ENCODE results near the gene PXMP4.

Gene PXMP4

DNA sequence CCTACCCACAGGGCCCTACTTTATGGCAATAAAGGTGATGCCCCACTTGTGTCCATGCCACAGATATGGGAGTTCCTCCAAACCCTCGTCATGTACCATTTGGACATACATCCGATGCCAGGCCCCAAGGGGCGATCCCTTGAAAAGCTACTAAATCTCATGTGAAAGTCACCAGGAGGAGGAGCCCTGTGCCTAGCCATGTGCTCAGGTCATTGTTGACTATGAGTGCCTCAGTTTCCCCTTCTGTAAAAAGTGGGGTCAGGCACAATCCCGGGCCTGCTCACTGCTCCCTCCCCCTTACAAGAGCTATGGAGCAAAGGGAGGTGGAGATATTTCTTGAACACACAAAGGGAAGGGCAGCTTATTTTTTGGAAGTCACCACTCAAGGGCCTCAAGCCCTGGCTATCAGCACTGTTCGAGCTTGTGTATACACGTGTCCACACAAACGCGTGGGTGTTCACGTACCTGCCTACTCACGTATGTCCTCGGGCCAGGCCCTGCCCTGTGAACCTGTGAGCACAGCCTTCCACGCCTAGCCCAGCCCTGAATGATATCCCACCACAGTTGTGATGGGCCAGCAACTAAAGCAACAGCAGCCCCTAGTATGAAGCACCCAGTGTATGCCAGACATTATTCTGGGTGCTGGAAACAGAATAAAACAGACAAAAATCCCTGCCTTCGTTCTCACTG lies 51.5 kb downstream of the PXMP4 start:
- DNase-seq (ENCODE audit: low read depth), result no peak

DNA sequence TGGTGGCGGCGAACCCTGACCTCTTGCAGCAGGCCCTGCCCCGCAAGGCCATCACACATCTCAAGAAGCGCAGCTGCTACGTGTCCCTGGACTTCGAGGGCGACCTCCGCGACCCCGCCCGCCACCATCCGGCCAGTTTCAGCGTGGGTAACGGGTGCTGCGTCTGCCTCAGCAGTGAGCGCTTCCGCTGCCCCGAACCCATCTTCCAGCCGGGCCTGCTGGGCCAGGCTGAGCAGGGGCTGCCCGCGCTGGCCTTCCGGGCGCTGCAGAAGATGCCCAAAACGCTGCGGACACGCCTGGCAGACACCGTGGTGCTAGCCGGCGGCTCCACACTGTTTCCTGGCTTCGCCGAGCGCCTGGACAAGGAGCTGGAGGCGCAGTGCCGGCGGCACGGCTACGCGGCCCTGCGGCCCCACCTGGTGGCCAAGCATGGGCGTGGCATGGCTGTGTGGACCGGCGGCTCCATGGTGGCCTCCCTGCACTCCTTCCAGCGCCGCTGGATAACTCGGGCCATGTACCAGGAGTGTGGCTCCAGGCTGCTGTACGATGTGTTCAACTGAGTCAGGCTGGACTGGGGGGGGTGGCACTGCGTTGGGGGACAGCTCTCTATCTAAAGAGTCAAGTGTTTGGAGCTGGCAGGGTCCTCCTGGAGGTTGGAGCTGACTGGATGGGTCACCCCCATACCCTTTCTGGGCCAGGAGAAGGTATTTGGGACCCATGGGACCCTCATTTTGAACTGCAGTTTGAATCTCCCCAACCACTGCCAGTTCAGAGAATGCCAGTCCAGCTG lies 52.2 kb downstream of the PXMP4 start:
- no peak for DNase-seq (ENCODE audit: low read depth)

DNA sequence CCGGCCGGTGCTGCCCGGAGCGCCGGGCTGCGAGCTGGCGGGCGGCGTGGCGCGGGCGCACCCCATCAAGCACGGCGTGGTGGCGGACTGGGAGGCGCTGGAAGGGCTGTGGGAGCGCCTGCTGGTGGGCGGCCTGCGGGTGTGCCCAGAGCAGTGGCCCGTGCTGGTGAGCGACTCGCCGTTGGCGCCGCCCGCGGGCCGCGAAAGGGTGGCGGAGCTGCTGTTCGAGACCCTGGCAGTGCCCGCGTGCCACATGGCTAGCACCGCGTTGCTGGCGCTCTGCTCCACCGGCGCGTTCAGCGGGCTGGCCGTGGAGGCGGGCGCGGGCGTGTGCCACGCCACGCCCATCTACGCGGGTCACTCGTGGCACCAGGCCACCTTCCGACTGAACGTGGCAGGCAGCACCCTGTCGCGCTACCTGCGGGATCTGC lies 52.9 kb downstream of the PXMP4 start:
- DNase-seq (ENCODE audit: low read depth), result no peak

DNA sequence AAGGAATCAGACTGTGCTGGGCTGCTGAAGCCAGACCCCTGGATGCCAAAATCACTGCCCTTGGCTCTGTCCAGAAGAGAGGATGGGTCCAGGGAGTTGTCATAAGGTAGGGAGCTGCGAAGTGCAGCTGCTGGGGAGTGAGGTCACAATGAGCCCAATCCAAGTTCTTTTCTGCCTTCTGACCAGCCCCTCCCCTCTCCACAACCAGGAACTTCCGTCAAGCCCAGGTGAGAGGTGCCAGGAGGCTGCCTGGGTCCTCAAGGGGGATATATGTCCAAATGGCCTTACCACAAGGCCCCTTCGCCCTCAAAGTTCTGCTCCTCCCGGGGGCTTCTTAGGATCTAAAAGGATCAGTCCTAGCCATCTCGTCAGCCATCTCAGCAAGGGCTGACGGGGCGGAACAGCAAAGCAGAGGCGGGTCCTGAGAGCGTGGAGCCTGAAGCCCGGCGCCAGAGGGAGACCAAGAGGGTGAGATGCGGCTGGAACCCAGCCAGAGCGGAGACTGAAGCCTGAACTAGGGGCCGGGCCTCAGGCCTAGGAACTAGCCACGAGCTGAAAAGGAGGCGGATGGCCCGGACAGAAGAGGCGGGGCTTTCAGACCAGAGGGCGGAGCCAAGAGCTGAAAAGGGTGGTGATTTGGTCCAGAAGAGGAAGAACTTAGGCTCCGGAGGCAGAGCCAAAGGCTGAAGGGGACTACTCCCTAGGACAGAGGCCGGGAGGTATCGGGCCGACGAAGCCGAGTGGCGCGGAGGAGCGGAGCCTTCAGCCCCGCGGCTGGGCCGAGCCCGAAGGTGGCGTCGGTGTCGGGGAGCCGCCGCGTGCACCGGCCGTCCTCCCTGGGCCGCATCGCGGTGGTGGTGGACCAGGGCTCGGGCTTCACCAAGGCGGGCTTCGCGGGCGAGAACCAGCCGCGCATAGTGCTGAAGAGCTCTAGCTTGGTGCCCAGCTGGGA lies 53.5 kb downstream of the PXMP4 start, which contains the start of gene ACTL10:
ACTL10 (plus strand) TSS at position 651 of the 952 bp plus-strand sequence. CDS start 555 bp downstream, outside the sequence.
- DNase-seq (ENCODE audit: low read depth), result peak; percentile 93

GRCh38 chr20:33664762-33665144 lies 55.4 kb downstream of the PXMP4 start:
- DNase-seq (ENCODE audit: low read depth), result no peak

DNA sequence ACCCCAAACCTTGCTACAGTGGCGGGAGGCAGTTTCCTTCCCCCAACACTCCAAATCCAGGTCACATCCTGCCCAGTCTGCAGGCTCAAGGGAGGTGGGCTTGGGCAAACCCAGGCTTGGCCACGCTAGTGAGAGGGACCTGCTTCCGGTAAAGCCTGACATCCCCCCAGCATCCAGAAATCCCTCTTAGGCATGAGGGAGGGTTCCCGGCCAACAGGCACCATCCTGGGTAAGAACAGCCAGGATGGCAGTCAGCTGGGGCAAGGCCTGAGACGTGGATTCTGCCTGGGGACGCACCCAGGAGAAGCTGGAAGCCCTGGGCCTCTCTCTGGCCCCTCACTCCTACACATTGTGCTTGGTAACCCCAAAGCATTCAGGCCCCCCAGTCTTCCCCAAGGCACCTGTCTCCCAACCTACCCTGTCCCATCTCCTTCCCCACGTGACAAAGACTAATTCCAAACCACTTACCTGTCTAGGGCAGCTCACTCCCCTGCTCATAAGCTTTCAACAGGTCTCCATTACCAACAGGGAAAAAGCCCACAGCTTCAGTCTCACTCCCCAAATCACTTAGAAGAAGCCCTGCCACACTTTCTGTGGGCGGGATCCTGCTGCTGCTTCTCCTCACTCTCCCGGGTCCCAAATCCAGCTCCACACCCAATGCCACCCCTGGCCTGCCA lies 55.9 kb downstream of the PXMP4 start:
- DNase-seq (ENCODE audit: low read depth), result no peak

DNA sequence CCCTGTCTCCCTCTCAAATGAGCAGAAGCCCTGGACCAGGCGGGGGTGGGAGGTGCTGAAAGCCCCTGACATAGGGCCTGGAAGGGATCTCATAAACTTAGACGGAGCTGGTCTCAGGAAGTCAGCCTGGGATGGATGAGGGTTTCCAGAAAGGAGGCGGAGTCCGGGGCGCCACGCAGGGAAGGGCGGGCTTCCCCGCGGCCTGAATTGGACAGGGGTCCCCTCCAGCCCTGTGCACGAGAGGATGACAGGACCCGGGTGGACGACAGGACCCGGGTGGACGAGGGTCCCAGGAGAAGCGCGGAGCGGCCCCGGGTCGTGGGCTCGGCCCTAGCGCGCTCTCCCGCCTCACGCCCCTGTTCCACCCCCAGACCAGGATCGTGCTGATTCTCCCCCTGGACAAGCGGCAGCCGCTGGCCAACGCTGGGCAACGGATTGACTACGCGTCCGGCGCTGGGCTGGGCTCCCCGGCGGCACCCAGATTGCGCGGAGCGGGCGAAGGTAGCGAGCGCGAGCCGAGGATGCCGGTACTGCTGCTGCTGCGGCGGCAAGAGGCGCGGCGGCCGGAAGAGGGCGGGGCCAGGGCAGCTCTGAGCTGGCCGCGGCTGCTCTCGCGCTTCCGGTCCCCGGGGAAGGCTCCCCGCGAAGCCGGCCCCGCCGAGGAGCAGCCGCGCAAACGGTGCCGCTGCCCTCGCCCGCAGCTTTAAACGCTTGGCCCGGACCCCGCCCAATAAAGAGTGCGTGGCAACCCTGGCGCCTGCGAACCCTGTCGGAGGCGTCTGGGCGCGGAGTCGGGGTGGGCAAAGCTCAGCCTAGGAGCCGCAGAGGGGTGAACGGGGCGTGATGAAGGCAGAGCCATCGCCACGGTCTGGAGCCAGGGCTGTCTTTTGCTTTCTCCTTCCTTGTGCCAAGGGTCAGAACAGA lies 56.7 kb downstream of the PXMP4 start:
- no peak for DNase-seq (ENCODE audit: low read depth)

- DNase-seq (ENCODE audit: low read depth), result no peak
These were observed 57.9 kb downstream of the PXMP4 start, which contains the start of gene C20orf144 for GRCh38 chr20:33662172-33662571. Gene C20orf144 (plus strand): TSS chr20:33662327. CDS start chr20:33662346, 19 bp downstream.

- DNase-seq (ENCODE audit: low read depth), result no peak
These were observed 59.4 kb downstream of the PXMP4 start for GRCh38 chr20:33660685-33661058.

DNA sequence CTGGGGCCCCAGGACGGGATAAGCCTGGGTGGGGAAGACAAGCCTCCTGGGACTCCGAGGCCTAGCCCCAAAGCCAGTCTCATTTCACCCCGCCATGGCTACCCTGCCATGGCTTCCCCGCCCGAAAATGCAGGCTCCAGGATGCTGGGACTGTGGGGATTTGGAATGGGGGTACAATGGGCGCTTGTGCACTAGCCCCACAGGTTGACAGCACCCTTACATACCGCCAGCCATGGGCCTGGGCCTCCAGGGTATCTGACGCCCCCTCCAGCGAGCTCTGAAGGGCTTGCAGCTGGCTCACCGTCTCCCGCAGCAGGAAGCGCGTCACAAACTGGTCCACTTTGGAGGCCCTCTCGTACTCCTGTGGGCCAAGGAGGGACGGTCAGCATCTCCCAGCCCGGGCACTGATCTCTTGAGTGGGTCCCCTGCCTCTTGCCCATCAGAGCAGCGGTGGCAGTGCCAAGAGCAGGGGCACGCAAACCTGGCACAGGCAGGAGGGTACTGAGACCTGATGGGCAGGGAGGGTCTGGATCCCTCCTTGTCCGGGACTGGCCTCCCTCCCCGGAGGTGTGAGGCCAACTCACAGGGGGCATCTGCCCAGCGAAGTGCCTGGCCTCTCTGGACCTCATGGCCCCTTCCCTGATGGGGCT lies 60.0 kb downstream of the PXMP4 start:
- no peak for DNase-seq (ENCODE audit: low read depth)

DNA sequence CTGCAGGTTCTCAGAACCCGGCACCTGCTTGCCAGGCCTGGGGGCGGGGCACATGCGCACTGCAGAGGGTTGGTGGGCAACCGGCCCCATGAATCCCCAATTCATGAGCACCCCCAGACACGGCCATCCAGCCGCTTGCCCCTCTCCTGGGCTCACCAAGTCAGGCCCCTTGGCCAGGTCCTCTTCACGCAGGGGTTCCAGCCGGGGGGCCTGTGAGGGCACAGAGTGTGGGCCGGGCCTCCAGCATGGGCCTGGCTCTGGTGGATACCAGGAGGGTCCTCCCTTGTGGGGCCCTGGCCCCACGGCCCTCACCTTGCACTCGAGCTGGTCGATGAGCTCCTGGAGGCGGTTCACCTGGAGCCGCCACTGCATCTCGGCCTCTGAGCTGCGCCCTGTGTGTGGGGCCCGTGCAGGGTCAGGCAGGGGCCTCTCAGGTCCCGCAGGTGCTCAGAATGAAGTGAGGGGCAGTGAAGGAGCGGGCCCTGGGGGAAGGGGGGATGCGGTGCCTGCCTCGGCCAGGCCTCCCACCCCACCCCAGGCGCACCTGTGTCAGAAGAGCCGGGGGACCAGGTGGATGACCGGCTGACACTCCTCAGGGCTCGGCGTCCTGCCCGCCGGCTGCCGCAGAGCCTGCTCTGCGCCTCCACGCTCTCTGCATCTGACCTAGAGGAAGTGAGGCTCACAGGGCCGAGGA lies 60.6 kb downstream of the PXMP4 start:
- no peak for DNase-seq (ENCODE audit: low read depth)

GRCh38 chr20:33658929-33659328 lies 61.2 kb downstream of the PXMP4 start:
- DNase-seq (ENCODE audit: low read depth), result no peak

DNA sequence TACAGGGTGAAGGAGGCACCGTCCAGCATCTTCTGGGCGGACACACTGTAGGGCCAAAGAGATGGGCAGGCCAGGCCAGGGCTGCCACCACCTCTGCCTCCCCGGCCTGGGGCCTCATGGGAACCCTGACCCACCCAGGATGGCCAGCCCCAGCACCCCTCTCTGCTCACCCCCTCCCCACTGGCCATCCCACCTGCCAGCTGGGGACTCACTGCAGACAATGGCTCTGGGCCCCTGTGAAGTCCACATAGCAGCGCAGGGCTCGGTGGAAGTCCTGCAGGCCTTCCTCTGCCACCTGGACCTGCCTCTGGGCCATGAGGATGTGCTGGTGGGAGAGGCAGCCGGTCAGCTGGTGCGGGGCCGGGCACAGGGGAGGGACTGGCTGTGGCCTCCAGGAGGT lies 61.6 kb downstream of the PXMP4 start:
- no peak for DNase-seq (ENCODE audit: low read depth)

GRCh38 chr20:33657704-33658095 lies 62.4 kb downstream of the PXMP4 start:
- no peak for DNase-seq (ENCODE audit: low read depth)

DNA sequence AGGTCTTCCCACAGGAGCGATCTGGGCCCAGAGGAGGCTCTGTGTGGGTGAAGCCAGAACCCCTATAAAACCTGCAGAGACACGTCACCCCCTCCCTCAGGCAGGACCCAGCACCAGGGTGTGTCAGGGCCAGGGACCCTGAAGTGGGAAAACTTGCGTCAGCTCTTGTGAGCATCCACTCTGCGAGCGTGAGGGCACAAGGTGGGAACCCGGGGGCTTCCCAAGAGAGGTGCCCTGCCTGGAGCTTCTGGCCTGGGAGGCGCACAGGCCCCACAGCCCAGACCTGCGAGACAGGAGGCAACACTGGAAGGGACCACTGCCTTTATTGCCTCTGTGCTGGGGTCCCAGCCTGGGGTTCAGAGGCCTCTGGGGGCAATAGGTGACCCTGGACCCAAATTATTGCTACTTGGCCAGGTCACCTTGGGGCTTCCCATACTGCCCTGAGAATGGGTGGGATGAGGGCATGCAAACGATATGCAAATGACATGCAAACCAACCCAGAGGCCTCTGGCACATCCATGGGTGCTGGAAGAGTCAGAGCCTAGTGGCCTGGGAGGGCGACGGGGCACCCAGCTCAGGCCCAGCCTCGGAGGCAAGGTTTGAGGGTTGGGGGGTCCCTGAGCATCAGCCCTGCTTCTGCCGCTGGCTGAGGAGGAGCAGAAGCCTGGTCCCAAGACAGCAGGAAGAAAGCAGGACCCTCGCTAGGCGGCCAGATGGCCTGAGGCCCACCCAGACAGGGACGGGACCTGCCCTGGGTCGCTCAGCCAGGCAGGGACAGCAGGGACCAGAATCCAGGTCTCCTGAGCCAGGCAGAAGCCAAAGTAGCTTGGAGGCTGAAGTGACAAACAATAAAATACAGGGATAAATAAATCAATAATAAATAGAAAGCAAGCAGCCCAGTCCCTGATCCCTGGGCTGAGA lies 63.1 kb downstream of the PXMP4 start:
- no peak for DNase-seq (ENCODE audit: low read depth)

DNA sequence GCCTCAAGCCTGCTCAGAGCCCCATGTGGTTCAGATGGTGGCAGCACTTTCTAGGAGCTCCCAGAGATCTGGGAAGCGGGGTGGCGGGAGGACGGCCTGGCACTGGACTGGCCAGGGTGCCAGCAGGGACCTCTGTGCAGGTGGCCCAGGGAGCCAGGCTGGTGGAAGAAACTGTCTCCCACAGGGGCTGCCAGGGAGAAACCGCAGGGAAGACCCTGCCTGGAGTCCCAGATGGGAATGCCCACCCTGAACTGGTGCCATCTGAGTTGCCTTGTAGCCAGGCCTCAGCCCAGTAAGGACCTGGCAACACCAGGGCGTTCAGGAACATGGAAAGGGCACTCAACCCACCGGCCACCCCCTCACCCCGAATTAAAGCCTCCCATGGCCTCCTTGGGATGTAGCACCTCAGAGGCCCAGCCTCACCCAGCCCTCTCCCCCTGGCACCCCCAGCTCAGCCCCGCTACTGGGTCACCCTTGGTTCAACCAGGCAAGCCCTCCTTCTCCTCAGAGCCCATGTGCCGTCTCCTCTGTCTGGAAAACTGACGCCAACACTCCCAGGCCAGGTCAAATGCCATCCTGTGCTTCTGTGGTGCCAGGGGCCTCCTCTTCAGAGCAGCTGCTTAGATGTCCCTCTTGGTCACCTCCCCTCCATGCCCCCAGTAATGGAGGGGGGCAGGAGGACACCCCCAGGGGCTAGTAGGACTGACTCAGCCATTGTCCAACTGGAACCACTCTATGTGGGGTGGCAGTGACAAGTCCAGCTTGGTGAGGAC lies 63.9 kb downstream of the PXMP4 start:
- DNase-seq (ENCODE audit: low read depth), result no peak

DNA sequence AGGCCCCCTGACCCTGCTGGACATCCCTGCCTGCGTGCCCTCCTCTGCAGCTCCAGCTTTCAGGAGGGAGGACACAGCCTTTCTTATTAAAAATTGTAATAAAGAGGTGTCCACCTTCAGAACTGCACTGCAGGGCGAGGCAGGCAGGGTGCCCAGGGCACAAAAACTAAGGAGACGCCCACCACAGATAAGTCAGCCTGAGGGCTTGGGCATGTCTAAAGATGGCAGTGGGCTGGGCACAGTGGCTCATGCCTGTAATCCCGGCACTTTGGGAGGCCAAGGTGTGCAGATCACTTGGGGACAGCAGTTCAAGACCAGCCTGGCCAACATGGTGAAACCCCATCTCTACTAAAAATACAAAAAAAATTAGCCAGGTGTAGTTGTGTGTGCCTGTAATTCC lies 64.9 kb downstream of the PXMP4 start:
- no peak for DNase-seq (ENCODE audit: low read depth)
